ENCODE measurements around the gene SYT7.
A peak's percentile ranks its signal among the peaks of the same experiment; 100 is the strongest.

Gene SYT7

DNA sequence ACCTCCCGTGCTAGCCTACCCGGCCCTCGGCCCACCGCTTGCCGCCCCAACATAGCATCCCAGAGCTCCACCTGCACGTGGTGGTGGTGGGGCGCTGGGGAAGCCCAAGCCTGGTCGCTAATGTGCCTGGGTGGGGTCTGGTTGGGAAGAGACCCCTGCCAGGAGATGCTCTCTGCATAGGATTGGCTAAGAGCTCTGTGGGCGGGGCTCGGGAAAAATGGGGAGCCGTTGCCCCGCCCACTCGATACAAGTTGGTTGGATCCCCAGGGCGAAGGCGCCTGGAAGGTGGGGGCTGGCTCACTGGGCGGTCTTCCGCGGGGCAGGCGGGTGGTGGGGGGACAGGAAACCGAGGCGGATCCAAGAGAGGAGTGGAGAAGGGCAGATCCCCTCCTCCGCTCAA is 64.7 kb downstream of the SYT7 start:
- no peak for DNase-seq (ENCODE audit: low spot score)

DNA sequence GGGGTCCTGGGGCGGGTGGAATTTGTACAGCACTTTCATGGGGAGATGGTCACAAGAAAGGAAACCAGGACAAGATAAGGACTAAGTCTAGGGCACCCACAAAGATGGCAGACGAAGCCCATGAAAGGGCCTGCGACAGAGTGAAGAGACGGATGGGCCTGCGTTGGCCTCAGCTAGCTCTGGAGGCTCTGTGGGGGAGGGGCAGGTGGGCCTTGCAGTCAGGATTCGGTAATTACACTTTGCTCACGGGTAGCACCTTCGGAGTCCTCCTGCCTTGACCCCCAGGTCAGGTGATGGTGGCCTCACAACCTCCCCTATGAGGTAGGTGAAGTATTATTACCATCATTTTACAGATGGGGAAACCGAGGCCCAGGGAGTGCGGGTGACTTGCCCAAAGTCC is 65.2 kb downstream of the SYT7 start:
- DNase-seq (ENCODE audit: low spot score), result no peak

DNA sequence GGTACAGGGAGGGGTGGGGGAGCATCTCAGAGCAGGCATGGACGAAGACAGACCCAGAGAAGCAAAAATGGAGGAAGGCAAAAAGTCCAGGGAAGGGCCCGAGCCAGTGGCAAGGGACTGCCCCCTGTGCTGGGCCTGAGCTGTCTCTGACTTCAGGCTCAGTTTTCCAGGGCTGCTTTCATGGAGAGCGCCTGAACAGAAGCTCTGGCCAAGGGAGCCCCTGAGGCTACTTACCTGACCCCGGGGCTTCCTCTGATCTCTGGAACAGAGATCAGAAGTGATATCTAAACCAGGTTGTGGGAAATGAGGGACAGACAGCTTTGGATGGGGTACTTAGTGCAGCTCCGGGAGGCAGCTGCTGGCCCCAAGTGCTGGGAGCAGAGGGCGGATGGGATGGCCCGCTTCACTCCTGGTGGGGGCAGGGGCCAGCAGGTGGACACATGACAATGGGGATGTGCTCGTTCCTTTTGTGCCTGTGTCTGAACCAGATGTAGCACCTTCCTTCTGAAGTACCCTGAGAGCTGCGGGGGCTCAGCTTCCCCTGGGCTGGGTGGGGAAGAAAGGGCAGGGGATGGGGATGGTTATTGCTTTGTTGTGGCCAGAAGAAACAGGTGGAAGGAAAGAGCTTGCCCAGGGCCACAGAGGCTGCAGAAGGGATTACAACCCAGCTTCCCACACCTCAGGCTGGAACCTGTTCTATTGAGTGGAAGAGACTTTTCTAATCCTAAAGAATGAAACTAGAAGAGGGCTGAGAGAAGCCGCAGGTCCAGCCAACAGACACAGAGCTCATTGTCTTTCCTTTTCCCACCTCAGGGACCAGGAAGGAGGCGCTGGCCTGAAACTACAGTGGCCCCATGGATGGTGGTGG is 66.6 kb downstream of the SYT7 start:
- DNase-seq (ENCODE audit: low spot score), result no peak

DNA sequence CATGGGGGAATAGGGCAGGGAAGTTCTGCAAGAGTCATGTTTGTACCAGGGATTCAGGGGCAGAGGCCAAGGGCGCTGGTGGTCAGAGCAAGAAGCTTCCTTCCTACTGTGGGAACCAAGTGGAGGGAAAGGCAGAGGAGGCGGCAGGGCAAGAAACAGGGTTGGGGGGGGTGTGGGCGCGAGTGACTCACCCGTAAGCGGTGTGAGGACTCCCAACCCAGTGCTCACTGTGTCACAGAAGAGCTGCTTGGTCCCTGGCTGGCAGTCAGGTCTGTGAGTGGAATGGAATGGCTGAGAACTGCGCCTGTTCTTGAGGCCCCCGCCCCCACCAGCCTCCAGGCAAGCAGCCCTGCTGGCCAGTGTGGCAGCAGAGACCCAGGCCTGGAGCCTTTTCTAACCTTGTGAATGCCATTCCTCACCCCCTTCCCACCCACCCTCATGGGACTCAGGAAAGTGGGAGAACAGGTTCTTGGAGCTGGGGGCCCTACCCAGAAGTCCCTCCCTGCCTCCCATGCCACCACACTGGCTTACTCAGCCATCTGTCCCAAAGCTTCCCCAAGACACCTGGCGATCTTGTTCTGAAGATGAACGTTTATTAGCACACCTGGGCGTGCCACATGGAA is 67.6 kb downstream of the SYT7 start:
- DNase-seq (ENCODE audit: low spot score), result no peak

DNA sequence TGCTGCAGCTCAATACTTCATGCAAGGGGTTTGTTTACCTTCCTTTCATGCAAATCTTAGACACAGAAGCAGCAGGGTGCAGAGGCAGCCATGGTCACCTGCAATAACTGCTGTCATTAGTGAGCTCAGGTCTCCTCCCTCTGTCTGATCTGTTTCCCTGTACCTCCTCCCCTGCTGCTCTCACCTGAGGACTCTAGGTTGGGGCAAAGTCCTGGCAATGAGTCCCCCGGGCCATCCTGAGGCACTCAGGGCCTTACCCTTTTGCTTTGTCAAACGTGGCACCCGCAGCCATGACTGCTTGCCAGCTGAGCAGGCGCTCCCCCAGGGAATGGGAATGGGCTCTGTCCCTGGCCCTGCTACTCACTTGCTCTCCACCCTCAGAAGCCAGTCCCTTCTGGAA is 68.4 kb downstream of the SYT7 start:
- DNase-seq (ENCODE audit: low spot score), result no peak

DNA sequence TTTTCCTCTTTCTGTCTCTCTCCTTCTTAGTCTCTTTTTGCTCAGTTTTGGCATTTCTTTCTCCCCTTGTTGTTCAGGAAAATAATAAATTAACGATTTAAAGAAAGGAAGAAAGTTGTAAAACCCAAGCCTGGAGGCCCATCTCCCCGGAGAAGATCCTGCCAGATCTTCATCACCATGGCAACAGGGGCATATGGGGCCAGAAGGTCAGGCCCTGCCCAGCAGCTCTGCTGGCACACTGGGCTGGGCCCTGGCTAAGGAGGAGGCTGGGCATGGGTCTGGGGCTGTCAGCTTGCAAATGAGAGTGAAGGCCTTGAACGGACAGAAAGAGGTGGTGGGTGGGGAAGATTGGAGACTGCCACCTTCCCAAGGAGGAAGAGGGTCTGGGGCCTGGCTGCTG is 69.5 kb downstream of the SYT7 start:
- no peak for DNase-seq (ENCODE audit: low spot score)

DNA sequence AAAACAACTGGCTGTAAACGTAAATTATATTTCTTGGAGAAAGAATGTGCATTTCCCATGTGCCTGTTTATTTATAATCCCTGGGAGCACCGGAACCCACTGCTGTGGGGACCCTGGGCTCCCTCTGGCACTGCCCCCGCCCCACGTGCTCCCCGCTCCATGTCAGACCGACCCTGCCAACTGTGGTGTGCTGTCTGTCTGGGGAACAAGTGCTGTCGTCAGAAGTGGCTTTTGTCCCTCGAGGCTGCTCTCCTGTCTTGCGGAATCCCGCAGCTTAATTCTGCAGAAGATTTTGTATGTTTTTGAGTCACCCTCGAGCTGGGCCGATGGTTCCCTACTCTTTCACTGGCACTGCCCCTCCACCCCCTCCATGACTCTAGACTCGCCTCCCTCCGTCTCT is 69.9 kb downstream of the SYT7 start:
- DNase-seq (ENCODE audit: low spot score), result no peak

DNA sequence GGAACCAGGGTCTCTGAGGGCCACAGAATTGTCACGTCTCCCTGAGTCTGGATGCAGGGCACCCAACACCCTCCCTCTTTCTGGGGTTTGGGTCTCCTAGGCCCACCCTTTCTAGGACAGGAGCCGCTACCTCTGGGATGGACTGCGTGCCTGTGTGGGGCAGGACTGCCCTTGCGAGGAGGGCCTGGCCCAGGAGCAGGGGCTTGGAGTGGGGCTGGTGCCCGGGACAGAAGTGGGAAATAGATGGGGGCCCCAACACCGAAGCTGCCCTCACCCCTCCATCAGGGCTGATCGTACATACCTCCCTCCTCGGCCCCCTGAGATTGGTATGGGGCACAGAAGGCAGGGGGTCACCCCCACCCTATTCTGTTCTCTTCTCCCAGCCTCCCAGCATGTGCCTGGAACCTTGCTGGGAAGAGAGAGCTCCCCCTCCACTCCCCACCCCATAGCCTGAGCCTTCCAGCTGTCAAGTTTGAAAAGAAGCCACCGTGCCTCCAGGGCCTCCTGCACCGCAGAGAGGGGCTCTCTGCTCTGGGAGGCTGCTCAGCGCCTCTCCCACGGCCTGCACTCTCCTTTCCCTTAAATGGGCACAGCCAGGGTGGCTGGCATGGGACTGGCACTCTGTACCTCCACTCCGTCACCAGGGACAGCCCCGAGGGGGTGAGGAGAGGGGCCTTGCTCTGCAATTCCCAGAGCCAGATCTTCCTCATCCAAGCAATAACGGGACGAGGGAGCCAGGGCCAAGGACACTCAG is 70.5 kb downstream of the SYT7 start:
- DNase-seq (ENCODE audit: low spot score), result no peak

DNA sequence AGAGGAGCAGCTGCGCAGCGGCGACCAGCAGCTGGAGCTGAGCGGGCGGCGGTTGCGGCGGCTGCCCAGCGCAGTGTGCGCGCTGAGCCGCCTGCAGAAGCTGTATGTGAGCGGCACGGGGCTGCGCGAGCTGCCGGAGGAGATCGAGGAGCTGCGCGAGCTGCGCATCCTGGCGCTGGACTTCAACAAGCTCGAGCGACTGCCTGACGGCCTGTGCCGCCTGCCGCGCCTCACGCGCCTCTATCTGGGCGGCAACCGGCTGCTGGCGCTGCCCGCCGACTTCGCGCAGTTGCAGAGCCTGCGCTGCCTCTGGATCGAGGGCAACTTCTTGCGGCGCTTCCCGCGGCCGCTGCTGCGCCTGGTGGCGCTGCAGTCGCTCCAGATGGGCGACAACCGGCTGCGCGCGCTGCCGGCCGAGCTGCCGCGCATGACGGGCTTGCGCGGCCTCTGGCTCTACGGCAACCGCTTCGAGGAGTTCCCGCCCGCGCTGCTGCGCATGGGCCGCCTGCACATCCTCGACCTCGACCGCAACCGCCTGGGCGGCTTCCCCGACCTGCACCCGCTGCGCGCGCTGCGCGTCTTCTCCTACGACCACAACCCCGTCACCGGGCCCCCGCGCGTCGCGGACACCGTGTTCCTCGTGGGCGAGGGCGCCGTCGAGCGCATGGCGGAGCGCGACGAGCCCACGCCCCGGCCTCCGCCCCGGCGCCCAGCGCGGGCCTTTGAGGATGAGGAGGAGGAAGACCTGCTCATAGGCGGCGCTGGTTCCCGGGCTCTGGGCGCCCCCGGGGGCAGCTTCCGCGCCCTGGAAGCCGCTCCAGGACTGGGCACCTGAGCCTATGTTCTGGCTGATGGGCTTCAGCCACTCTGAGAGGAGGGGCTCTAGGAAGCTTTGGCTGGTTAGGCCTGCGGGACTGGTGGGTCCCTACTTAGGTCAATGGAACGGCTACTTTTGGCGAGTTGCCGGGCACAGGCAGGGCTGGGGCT is 71.5 kb downstream of the SYT7 start:
- peak; percentile 99 for DNase-seq (ENCODE audit: low spot score)

DNA sequence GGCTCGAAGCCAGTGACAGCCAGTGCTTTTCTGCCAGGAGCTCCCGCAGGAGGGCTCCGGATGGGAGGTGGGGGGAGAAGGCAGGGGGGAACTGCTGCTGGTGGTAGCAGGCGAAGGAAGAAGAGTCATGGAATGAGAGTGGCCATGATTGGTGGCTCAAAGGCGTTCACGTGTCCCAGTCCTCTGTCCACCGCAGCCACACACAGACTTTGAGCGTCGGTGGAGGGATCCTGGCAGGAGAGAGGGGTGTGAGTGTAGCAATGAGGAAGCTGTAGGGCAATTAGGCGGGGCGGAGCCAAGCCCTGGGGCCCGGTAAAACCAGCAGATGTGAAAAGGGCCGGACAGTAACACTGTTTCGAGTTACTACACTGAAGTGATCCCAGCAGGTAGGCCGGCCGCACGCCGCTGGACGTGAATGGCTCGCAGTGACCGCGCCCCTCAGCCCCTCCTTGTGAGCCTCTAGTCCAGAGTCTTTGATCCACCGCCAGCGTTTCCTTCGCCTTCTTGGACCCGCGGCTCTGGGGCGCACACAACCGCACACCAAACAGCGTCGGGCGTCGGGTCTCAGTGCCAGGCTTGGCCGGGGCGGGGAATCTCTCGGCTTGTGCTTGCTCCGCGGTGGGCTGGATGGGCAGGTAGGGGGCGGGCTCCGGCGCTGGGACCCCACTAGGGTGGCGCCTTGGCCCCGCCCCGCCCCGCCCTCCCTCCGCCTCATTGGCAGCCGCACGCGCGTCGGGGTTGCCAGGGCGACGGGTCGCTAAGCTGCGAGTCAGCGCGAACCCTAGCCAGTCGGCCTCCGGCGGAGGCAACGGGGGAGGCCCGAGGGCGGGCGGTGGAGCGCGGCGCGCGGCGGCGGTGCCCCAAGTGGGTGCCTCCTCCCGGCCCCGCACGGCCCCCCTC is 72.7 kb downstream of the SYT7 start, which contains the start of gene LRRC10B:
Gene LRRC10B (plus strand): TSS at position 788 of the 900 bp plus-strand sequence. CDS start 250 bp downstream, outside the sequence.
- peak; percentile 94 for DNase-seq (ENCODE audit: low spot score)

DNA sequence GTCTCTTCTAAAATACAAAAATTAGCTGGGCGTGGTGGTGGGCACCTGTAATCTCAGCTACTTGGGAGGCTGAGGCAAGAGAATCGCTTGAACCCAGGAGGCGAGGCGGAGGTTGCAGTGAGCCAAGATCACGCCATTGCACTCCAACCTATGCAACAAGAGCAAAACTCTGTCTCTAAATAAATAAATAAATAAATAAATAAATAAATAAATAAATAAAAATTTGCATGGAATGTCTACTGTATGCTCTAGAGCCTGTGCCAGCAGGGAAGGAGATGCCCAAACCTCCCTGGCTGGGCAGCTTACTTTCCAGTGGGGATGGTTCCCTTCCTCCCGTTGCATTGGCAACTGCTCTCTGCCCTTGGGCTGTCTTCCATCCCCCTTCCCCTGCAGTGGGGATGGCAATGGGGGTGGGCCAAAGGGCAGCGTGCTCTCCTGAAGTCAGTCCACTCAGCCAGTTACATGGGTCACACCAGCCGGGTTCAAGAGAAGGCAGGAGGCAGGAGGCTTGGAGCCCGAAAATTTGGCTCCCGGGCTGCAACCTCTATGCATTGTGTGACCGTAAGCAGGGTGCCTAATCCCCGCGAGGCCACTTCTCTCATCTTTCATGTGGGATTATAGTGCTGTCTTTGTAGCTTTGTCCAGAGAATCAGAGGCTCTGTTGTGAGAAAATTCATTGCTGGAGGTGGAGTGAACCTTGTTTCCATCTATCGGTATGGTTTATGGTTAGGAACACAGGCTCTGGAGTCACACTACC is 73.7 kb downstream of the SYT7 start:
- DNase-seq (ENCODE audit: low spot score), result no peak

DNA sequence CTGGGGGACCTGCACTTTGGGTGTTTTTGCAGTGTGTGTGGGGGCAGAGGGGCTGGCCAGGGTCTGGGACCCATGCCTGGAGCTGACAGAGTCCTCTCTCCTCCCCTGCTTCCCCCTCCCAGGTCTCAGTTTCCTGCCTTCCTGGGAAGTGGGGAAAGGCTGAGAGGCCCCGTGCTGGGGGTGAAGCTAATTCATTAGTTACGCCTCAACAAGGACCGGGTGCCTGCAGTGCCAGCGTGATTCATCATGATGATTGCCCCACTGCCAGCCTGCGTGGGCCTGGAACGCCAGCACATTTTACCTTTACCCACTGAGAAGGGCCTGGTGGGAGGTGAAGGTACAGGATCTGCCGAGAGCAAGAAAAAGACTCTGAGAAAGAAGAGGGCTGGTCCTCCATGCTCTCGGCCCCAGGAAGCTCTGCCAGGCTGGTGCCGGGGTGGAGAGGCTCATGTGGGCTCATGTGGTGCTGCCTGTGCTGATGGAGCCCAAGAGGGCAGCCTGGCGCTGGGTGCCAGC is 75.2 kb downstream of the SYT7 start:
- no peak for DNase-seq (ENCODE audit: low spot score)

DNA sequence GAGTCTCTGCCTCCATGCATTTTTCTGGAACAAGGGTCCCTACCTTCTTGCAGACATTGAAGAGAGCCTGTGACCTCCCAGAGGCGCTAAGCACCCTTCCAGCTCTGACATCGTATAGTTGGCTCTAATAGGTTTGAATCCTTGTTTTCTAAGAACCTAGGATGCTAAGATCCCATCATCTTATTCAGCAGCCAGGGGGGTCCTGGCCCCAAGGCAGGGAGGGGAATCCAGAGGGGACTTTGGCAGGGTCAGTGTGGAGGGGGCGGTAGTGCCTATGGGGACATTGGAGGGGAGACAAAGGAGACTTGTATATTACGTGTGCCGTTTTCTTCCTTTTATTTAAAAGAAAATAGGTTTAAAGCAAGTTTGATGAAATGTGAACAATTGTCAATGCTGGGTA is 75.8 kb downstream of the SYT7 start:
- DNase-seq (ENCODE audit: low spot score), result no peak

DNA sequence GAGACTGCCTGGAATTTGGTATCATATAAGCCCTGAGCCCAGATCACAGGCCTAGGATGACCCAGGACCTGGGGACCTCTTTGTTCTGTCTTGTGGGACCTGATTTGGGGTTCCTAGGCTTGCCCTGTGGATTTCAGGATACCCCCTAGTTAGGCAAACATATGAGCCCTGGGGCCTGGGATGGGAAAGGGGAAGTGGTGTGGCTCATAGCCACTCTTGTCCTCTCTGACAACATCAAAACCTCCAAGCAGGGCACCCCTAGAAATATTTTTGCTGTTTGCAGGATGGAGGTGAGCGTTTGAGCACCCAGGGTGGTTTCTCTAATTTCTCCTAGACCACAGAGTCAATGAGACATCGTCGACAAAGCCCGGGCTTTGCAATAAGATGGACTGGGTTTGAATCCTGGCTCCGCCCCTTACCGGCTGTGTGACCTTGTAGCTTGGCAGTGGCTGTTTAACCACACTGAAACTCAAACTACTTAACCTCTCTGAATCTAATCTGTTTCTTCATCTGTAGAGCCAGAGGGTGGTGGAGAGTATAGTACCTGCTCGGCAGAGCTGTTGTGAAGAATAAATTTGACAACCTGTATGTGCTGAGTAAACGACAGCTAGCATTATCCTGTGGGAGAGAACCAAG is 77.6 kb downstream of the SYT7 start:
- DNase-seq (ENCODE audit: low spot score), result no peak

DNA sequence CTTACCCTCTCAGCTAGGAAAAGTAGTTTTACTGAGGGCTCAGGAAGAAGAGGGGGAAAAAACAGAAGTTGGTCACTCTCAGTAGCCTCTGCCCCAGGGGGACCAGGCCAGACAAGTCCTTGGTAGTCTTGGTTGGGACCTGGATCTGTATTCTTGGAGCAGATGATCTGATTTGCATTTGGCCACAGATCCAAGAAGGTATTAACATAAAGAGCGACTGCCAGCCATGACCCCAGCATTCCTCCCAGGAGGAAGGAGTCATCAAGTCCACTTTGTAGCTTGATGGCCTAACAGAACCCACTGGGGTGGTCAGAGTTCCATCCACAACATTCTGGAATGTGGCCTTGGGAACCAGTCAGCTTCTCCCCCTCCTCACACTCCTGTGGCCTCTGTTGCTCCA is 78.4 kb downstream of the SYT7 start:
- no peak for DNase-seq (ENCODE audit: low spot score)

DNA sequence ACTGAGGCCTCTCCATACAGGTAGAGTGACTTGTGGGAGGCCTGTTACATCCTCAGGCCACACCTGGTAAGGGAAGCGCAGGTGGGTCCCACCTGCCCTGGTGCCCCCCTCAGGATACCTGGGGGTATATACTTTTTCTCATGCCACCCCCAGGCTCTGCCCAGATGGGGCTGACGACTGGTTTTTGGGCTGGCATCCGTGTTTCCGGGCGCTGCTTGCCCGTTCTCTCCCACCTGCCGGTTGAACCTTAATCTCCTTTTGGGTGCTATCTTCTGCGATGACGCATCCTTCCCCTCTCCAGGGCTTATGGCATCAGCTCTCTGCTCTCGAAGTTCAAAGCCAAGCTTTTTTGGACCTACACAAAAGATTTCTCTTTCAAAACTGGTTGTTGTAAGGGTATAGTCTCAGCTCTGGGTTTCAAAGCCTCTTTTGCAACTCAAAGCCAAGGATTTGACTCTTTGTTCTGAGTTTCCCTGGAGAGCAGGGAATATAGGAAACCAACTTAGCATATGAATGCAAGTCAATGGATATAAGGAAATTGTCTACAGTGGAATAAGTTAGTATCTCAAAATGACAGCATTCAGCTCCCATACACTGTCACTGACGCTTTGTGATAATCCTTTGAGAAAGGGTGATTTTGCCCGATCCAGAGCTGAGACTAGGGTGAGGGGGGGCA is 80.9 kb downstream of the SYT7 start:
- no peak for DNase-seq (ENCODE audit: low spot score)

DNA sequence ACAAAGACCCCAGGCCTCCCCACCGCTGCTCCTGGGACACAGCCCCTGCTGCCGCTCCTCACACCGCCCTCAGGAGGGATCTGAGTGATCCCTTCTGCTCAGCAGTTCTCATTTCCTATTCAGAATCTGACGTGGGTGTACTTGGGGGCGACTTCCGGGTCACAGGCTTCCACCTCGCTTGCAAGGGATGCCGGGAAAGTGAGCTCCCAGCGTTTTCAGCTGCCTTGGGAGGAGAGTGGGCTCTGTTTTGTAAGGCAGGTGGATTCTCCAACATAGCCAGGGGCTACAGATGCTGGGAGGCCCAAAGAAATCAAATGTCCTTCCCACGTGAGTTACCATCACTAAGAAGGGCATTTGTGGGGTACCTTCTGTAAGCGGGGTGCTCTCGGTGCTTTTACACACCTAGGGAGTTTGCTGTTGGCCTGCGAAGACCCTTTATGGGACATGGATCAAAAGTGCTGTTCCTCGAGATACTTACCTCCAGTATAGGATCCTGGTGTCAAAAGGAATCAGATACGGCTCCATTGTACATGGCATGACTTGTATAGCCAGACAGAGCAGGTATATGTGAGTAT is 82.0 kb downstream of the SYT7 start:
- no peak for DNase-seq (ENCODE audit: low spot score)

DNA sequence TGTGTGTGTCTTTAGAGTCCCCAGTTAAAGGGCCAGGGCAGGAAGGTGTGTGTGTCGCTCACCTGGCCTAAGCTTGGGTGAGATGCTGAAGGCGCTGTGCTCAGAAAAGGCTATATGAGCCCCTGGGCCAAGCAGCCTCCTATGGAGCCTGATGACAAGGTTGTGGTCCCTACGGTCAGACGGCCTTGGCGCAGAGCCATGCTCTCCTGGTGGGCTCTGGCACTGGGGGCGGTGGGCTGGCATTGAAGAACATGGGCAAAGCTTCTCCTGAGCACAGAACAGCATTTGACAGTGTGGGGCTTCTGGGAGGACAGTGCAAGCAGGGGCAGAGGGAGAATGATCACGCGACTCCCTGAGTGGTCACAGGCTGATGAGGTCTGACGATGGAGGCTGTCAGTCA is 83.0 kb downstream of the SYT7 start:
- no peak for DNase-seq (ENCODE audit: low spot score)
